RWPE1 (cell line): Measurements from ENCODE around the gene MID1.

Experiments used
- CTCF ChIA-PET: fragments of 350-600 bp; sonication (Branson Sonifier 250); formaldehyde crosslinking; extraction: SDS; loops from one replicate; lab custom pipeline; 2021; lab: Yijun Ruan, JAX
- POLR2A ChIA-PET: fragments of 400-600 bp; formaldehyde crosslinking; extraction: SDS; loops from one replicate; lab custom pipeline; 2020; ENCODE audit warnings: antibody characterized with exemption; ENCODE audit not compliant: low non-redundant PET; lab: Yijun Ruan, JAX
- DNase-seq: peaks from one replicate; pipeline ENCODE4 v3.0.0; 2012; ENCODE audit warnings: low spot score
- H3K27ac ChIP-seq: fragments of 450-650 bp; 2 replicates; pipeline ENCODE4 v1.5.1; 2017
- TF ChIP-seq, protein P1 (sequence below): fragments of 450-650 bp; conservative IDR thresholded peaks from 2 replicates; pipeline ENCODE4 v1.5.1; 2017; ENCODE audit warnings: low read depth, mild to moderate bottlenecking

MID1 gene

DNA sequence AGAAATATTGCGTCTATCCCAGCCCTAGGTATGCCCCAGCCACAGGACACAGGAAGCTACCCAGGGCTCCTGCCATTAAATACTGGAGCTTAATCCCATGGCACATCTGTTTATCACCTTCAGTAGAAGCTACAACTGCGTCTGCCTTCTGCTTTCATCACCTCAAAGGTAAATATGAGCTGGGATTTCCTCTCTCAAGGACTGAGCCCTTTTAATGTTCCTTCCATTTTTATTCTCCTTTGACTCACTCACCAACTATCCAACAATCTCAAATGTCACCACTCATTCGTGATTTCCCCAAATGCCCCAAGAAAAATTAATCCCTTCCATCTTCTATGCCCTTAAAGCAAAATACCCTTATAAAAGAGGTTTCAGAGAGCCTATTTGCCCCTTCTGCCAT is 1.8 kb upstream of the MID1 start:
- no peak for DNase-seq
- CTCF ChIA-PET = interaction anchor here (0.6 kb wide), 1 partner anchor 59 kb away, joined by 3 read pairs; no protein-coding TSS in a partner anchor
- POLR2A ChIA-PET = no interaction called here
- H3K27ac ChIP-seq = no peak overlapping the region
- TF ChIP-seq, protein P1, sequence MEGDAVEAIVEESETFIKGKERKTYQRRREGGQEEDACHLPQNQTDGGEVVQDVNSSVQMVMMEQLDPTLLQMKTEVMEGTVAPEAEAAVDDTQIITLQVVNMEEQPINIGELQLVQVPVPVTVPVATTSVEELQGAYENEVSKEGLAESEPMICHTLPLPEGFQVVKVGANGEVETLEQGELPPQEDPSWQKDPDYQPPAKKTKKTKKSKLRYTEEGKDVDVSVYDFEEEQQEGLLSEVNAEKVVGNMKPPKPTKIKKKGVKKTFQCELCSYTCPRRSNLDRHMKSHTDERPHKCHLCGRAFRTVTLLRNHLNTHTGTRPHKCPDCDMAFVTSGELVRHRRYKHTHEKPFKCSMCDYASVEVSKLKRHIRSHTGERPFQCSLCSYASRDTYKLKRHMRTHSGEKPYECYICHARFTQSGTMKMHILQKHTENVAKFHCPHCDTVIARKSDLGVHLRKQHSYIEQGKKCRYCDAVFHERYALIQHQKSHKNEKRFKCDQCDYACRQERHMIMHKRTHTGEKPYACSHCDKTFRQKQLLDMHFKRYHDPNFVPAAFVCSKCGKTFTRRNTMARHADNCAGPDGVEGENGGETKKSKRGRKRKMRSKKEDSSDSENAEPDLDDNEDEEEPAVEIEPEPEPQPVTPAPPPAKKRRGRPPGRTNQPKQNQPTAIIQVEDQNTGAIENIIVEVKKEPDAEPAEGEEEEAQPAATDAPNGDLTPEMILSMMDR = no peak

DNA sequence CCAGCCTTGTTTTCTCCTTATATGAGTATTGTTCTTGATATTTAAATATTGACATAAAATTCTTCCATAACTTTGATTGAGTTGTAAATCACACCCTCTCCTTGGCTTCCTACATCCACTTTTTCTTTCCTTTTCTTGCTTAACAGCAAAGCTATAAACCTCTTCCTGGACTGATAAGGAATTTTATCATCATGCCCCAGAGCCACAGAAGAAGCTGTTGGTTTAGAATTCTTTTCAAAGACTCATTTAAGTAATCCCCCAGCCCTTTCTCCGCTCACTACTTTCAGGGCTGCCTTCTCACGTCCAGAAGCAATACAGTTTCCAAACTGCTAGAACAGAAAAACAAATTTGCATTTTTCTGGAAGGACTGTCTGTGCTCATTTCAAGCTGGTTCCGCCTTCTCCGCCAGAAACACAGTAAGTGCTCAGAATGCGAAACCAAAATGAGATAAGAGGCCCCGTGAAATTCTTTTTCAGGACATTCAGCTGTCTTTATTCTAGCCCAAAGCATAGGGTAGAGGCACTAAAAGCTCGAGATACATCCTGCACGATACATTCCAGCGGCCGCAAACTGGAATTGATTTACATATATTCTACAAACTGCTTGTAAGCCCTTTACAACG is 849 bp downstream of the MID1 start:
- POLR2A ChIA-PET = no interaction called here
- peak overlapping the region; percentile 94 for H3K27ac ChIP-seq
- TF ChIP-seq, protein P1 = no peak
- CTCF ChIA-PET = interaction anchor here (0.6 to 0.9 kb wide), 3 partner anchors 16 to 481 kb away, joined by 3 to 5 read pairs (median 5); no protein-coding TSS in a partner anchor
- DNase-seq = no peak

DNA sequence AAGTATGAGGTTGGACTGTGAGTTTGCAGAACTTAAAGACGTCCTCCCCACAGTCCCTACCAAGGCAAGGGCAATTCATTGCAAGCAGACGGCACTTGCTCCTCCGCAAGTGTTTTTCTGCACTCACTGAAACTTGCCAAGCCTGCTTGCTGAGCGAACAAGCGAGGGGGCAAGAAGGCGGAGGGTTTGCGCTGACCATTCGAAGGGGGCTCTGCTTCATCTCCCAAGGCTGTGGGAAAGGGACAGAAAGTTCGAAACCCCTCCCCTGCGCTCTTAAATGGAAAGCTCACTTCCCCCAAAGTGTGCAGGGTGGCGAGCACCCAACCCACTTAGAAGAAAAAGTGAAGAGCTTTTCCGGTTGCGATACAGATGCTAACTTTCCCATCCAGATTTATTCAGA is 1.4 kb downstream of the MID1 start:
- CTCF ChIA-PET = interaction anchor here (0.9 kb wide), 1 partner anchor 429 kb away, joined by 5 read pairs; no protein-coding TSS in a partner anchor
- peak overlapping the region; percentile 70 for H3K27ac ChIP-seq
- TF ChIP-seq, protein P1 = no peak
- DNase-seq = no peak
- POLR2A ChIA-PET = no interaction called here

DNA sequence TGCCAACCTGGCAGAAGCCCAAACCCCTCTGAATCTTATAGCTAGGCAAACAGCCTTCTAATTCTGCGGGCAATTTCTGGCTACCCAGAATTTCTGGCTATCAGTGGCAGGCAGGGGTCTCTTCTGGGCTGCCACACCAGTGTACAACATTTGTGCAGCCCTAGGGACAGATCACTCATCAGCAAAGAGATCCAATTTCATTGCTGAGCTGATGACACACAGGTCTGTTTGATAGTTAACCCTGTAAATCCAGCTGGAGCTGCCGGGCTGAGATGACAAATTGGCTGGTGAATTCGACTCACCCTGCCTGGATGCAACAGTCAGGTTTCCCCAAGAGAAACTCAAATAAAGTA is 2.4 kb downstream of the MID1 start:
- POLR2A ChIA-PET = no interaction called here
- TF ChIP-seq, protein P1 = no peak
- peak; percentile 66 for DNase-seq
- CTCF ChIA-PET = no interaction called here
- peak overlapping the region; percentile 73 for H3K27ac ChIP-seq

DNA sequence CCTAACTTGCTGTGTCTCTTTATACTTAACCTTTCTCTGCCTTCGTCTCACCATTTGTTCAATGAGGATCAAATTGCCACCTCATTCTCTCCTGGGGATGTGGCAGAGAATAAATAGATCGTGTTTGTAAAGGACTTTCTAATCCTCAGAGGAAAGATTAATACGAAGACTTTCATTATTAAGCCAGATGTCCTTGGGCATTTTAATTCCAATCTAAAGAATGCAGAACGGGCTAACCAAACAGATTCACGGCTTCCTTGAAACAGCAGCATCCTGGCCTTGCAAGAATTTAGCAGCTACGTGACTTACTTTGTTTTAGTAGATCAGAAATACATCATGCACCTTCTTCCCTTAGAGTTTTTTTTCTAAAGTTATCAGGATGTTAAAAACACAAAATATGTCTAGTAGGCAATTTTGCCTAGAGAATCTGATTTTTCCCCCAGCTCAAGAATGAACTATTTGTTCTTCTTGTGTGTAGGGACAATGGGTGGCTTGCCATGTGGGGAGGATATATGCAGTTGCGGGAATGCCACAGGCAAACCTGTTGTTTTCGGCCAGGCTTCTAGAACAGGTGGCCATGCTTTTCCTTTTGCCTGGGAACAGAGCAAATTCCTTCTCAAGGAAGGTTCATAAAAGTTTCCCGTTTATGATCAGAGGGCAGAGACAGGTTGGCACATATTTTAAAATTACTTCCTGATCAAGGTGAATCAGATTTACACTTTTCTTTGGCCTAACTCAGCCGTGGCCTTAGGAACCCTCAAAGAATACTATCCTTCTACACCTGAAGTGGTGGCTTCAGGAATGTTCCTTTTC is 3.0 kb downstream of the MID1 start:
- DNase-seq = no peak
- POLR2A ChIA-PET = no interaction called here

More for the DNA sequence above, 3.0 kb downstream of the MID1 start:
- peak overlapping the region; percentile 73 for H3K27ac ChIP-seq
- CTCF ChIA-PET = no interaction called here
- TF ChIP-seq, protein P1 = no peak
